NCI-H446 treated with DMSO at 0.1 percent for 48 hours (cell line): ENCODE measurements around the gene PFKFB3.
"Not testable (repeated sequence)": the region's sequence is repeated elsewhere in the genome, so short reads cannot be mapped to it uniquely, and the experiment has no call there.

Experiments
- DNase-seq: peaks from one replicate; lab custom pipeline; 2025; lab: John Stamatoyannopoulos, UW

PFKFB3 gene

DNA sequence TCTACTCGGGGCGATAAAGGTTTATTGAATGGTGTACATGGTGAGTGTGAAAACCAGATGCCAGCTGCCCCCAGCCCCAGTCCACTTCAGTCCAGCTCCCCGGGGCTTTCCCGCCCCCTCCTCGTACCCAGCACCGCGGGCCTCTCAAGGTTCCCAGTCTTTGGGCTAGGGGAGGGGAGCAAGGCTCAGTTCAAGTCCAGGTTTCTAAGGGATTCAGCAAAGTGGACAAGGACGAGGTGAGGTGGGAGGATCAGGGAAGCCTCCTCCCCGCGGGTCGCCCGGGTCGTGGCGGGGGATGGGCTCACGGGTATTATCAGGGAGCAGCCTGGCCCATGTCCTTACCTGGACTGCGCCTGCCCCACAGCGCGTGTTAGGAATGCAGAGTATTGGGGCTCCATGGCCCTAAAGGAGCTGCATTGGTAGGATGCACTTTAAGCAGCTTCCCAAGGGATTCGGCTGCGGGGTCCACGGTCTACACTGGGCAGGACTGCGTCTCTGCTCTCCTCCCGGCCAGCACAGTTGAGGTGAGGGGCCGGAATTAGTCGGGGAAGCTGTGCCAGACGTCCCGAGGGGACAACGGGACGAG, 541 bp upstream of the PFKFB3 start:
- no peak for DNase-seq

DNA sequence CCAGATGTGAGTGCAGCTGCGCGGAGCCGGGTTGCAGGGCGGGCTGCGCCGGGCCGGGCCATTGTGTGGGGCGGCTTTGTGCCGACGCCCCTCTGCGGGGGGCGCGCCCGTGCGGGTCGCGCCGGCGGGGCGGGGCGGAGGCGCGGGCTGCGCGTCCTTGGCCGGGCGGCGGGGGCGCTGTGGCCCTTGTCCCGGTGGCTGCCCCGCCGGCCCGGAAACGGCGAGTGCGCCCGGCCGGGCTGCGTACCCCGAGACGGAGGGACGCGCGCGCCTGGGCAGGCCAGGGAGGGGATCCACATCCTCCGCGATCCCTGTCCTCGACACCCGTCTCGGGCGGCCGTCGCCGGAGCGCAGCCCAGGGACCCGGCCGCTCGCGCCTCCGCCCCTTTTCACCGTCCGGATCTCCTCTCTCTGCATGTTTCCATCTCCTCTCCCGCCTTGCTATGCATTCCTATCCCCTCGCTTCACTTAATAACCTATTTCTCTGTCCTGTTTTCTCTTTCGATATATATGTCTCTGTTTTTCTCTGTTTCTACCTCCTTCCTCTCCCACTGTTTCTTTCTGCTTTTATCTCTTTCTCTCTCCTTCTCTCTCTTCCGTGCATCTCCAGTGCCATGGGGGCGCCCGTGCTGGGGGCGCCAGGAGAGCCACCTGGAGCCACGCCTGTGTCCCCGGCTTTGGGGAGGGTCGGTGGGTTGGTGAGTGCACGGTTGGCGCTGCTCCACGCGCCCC, 765 bp downstream of the PFKFB3 start:
- no peak for DNase-seq

DNA sequence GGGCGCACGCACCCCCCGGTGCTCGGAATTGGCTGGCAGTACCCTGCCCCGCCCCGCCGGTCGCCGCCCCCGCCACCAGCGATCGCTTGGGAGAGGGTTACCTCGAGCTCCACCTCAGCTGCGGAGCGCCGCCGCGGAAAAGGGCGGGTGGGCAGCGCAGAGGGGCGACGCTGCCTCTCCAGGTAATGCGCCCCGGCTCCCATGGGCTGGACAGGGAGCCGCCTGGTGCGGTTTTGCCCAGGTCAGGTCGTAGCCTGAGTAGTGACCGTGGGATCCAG, 1.3 kb downstream of the PFKFB3 start:
- DNase-seq = no peak

DNA sequence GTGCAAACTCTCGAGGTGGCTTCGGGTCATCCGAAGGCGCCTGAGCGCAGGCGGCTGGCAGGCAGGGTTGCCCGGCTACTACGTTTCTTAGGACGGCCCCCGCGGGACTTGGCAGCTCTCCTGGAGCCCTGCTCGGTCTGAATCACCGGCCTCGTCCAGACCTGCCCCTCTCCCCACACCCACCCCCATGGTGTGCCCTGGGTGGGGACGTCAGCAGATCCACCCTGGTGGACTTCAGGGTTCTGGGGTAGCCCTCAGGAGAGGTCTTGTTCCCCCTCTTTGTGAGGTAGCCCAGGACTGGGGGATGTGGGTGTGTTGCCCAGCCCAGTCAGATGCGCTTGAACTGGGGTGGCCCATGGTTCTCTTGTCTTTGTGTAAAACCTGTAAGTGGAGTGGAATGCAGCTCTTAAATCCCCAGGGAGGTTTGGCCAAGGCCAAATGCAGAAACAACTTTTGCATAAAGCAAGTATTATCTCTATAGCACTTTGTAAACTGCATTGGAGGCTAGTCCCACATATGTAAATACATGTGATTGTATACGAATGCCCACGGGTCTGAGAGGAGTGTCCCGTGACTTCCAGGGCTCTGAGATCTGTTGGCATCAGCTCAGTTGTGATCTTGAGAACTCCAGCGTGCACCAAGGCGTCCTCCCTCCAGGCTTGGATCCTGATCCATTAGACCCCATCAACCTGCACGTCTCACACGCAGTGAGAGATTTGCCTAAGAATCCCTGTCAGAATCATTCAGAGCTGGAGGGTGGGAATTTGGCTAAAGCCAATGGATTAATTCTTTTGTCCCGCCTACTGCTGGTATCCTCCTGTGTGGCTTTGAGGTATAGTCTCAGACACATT, 1.8 kb downstream of the PFKFB3 start:
- DNase-seq = no peak

DNA sequence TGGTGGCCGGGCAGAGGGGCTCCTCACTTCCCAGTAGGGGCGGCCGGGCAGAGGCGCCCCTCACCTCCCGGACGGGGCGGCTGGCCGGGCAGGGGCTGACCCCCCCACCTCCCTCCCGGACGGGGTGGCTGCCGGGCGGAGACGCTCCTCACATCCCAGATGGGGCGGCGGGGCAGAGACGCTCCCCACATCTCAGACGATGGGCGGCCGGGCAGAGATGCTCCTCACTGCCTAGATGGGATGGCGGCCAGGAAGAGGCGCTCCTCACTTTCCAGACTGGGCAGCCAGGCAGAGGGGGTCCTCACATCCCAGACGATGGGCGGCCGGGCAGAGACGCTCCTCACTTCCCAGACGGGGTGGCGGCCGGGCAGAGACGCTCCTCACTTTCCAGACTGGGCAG, 3.8 kb downstream of the PFKFB3 start:
- not testable (repeated sequence) for DNase-seq

DNA sequence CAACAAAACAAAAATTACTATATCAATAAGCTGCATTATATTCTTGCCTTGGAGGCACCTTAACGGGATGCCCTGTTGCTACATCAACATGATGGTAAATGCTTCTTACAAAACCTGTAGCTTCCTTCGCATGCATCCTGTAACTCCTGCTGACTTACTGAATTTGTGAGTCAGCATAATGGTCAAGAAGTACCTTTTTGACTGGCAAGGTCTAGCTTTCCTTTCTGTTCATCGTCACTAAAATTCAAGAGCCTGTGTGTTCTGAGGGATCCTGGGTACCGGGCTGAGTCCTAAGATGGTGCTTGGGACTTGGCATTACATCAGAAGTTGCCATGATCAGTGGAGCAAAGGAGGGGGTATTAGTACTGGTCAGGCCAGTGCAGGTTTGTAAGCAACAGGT, 4.9 kb downstream of the PFKFB3 start:
- no peak for DNase-seq

DNA sequence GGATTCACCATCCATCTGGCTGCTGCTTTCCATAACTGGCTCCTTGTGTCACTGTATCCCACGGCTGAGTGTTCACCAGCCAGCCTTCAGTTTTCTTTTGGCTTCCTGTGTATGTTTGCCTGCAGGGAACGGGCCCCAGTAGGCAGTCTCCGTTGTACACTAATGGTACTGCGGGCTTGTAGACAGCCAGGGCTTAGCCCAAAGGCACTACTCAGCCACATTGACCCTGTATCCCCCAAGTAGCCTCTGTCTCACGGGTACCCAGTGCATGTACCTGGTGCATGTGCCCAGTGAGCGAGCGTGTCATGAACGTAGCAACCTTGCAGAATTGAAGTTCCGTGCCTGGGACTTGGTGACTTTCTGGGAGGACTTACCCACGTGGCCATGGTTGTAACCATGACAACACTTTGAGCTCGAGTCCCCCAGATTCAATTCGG, 6.1 kb downstream of the PFKFB3 start:
- DNase-seq = no peak

DNA sequence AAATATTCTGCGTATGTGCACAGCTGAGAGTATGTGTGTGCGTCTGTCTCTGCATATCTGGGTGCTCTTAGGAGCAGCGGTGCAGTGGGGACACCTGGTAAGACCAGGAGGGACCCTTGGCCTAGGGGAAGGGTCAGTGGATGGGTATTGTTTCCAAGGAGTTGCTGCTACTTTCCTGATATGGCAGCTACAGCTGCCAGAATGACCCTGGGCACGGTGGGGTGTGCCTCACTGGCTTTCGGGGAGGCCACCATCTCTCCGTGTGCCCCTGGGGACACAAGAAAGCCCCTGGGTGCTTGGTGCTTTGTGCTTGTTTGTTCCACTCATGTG, 8.6 kb downstream of the PFKFB3 start:
- no peak for DNase-seq

DNA sequence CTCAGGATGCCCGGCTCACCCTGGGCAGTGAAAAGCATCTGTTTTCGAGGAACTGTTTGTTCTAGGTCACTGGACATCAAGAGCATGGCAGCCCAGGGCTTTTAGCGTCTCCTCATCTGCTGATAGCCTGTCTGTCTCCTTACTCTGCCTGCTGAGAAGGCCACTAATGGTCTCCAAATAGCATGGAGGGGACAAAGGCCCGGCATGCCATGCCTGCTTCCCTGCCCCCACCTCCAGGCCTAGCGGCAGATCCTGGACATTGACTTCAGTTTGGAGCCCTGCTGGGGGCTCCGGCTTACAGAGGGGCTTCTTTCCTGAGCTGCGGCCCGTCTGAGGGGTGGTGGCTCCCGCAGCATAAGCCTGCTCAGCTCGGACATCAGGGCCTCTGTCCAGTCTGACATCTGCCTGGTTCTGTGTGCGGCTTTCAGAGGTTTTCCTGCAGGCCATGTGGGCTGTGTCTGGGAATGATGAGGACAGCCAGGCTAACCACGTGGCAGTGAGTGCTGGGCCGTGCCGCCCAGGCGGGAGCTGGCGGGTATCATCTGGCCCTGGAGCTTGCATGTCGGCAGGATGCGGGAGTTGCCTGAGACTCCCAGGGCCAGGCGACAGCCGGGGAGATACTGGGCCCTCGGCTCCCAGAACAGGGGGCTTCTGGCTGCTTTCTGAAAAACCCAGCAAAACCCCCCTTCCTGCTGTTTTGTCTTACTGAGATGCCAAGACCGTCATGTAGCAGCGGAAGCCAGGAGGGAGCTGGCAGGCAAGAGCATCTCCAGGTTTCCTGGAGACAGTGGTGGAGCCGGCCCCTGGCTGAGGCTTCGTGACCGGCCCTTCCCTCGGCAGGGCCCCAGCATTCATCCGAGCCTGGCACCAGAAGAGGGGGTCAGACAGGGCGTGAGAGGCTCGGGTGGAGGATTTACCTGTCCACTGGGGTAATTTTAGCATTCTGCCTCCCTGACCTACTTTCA, 9.2 kb downstream of the PFKFB3 start:
- no peak for DNase-seq

DNA sequence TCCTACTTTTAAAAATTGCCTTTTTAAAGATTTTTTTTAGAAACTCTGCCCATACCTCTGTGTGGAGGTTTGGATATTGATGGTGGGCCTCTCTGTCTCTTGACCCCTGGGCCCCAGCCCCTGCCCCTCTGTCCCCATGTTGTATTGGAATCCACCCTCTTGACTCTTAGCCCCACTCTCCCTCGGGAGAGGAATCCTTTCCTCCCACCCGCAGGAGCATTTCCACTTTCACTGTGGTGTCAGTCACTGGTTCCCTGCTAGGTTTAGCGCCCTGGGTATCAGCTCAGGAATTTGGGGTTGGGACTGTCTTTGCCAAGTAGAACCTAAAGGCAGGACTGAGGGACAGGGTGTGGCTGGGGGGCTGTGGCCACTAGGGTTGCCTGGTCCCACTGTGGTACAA, 10.1 kb downstream of the PFKFB3 start:
- no peak for DNase-seq

DNA sequence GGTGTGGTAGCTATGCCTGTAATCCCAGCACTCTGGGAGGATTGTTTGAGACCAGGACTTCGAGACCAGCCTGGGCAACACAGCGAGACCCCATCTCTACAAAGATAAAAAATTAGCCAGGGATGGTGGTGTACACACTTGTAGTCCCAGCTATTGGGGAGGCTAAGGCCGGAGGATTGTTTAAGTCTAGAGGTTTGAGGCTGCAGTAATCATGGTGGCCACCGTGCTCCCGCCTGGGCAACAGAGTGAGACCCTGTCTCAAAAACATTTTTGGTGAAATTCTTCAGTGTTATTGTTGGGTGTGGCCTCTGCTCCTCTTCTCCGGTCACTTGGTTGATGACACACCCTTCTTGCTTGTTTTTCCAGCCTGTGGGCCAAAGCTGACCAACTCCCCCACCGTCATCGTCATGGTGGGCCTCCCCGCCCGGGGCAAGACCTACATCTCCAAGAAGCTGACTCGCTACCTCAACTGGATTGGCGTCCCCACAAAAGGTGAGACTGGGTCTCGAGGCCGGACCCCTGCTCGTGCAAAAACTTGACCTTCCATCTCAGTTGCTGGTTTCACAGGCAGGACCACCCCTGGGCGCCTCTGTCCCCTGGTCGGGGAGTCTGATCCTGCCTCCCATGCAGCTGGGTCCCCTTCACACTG, 10.6 kb downstream of the PFKFB3 start:
- no peak for DNase-seq

DNA sequence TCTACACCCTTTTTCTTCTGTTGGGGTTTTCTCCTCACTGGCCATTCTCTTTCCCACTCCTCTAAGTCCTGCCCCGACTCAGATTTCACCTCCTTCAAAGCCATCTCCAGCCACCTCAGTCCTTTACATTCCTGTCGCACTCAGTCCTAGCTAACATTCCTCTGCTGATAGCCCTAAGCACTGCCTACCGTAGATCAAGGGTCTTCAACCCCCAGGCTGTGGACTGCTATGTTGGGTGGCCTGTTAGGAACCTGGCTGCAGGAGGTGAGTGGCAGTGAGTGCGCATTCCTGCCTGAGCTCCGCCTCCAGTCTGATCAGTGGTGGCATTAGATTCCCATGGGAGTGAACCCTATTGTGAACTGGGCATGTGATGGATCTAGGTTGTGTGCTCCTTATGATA, 11.2 kb downstream of the PFKFB3 start:
- no peak for DNase-seq

DNA sequence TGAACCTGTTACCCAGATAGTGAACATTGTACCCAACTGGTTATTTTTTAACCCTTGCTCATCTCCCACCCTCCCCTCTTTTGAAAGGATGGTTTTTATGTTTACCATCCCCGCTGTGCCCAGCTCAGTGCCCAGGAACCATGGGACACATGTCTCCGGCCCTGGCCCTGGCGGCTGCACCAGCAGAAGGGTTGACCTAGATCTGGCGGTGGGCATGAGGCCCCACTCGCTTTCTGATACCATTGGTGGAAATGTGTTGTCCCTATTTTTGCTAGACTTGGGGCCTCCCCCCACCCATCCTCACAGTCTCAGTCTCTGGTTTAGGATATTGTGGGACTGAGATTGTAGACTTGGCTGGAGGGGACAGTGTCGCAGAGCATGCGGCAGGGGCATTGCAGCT, 11.9 kb downstream of the PFKFB3 start:
- DNase-seq = no peak

DNA sequence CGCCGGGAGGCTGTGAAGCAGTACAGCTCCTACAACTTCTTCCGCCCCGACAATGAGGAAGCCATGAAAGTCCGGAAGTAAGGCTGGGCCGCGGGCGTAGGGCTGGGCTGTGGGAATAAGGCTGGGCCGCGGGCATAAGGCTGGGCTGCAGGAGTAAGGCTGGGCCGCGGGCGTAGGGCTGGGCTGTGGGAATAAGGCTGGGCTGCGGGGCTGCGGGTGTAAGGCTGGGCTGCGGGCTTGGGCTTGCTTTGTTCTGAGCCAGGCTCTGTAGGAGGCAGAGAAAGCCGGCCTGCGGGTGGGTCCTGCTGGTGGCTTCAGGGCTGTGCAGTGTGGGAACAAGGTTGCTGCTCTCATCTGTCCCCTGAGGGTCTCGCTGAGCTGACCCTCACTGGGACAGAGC, 12.5 kb downstream of the PFKFB3 start:
- DNase-seq = no peak

DNA sequence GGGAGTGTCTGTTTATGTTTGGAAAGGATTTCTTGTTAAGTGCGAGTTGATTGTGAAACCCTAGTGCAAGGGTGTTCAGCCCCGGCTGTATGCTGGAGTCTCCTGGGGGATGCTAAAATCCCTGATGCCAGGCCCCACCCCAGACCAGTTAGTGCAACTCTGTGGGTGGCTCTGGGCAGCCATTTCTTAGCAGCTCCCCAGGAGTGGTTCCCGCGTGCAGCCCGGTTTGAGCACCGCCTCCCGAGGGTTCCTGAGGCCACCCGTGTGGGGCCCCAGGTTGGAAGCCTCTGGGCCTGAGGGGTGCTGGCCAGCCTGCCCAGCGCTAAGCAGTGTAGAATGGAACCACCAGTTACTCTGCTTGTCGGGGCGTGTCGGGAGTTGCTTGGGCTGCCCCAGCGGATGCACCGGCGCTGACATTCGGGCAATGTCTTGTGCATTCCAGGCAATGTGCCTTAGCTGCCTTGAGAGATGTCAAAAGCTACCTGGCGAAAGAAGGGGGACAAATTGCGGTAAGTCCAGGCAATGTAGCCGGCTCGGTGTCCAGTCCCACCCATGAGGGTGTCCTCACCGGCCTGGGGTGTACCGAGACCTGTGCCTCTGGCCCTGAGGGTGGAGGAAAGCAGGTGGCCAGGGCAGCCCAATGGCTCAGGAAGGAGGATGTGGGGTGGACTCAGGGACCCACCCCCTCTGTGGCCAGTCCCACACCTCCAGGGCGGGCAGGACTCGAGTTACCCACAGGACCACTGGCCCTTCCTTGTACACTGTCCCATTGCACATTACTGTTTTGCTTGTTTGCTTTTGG, 13.2 kb downstream of the PFKFB3 start:
- no peak for DNase-seq

DNA sequence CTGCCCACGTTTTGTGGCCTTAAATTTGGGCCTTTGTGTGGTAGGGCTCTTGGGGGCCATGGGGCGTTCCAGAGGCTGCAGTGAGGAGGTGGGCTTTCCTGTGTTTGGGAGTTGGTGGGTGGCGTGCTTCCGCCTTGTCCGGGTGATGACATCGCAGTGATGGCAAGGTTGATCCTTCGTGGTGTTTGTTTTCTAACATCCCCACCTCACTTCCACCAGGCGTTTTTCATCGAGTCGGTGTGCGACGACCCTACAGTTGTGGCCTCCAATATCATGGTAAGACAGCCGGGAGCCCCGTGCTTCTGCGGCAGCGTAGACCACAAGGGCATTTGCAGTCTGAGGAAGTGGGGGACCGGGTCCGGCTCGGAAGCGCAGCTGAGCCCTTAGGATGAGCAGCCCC, 14.2 kb downstream of the PFKFB3 start:
- DNase-seq = no peak

DNA sequence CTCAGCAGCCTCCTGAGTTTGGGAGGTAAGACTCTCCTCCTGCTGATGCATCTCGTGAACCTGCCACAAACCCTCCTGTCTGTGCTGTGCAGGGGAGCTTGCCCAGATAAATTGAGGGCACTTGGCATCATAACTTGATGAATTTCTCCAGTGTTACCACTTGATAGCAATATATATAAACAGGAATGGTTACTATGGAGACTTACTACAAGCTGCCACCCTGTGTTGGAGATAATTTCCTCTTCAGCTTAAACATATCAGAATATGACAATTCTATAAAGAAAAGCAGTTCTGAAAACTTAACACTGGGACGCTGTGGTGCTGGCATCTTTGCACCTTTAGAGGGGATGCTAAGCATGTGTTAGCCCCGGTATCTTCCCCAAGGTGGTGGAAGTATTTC, 14.9 kb downstream of the PFKFB3 start:
- no peak for DNase-seq

DNA sequence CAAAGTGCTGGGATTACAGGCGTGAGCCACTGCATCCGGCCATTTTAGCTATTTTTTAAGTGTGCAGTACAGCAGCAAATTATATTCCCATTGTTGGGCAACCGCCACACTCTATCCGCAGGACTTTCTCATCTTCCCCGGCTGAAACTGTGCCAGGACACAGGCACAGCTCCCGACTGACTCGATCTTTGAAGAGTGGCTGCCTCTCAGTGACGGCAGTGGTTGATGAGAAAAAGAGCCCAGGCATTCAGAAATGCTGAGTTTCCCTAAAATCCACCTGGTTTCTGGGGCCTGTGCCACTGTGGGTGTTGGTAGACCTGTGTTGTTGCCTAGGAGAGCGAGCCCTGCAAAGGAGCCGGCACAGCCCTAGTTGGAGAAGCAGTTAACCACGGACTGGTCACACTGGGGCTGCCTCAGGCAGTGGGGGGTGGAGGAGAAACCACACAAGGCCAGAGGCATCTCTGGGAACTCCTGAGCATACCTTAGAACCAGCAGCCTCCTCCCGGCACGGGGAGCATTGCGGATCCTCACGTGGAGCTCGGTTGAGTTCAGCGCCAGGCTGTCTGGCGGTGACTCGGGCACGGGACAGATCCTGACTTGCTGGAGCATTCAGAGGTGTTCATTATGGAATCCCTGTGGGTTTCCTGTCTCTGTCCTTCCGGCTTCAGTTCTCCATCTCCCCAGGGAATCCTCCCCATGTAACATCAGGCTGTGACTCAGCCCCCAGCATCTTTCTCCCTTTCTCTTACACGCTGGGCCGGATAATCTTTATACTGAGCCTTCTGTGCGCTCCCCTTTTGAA, 16.2 kb downstream of the PFKFB3 start:
- no peak for DNase-seq

DNA sequence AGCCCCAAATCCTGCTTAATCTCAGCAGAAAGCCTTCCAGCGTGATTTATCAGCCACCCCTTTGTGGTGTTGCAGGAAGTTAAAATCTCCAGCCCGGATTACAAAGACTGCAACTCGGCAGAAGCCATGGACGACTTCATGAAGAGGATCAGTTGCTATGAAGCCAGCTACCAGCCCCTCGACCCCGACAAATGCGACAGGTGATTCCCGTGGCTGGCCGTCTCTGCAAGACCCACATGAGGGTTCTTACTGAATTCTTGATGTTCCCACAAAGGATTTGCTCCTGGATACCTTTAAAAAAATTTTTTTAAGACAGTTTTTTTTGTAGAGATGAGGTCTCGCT, 16.7 kb downstream of the PFKFB3 start:
- no peak for DNase-seq
